HG03139 (cell line): ENCODE measurements around the gene FFAR4.
"Not testable (repeated sequence)": the region's sequence is repeated elsewhere in the genome, so short reads cannot be mapped to it uniquely, and the experiment has no call there.

Experiments
- ATAC-seq: cut with Tn5 transposase; IDR thresholded peaks from one replicate; pipeline ENCODE4 v1.9.1; 2021; ENCODE audit not compliant: unreplicated experiment

FFAR4 gene

GRCh38 chr10:93566435-93567276 is at the start of gene FFAR4:
Gene FFAR4 (plus strand): TSS chr10:93566665. CDS start chr10:93566721, 56 bp downstream.
- ATAC-seq: no peak

GRCh38 chr10:93518531-93518930 is 47.9 kb upstream of the FFAR4 start:
- no peak for ATAC-seq

GRCh38 chr10:93535293-93535692 is 31.2 kb upstream of the FFAR4 start:
- ATAC-seq: no peak

- not testable (repeated sequence) for ATAC-seq
Observed at GRCh38 chr10:93540871-93541270, 25.6 kb upstream of the FFAR4 start.

- no peak for ATAC-seq
Observed at GRCh38 chr10:93541402-93542357, 24.8 kb upstream of the FFAR4 start.

GRCh38 chr10:93542358-93542791 is 24.1 kb upstream of the FFAR4 start:
- ATAC-seq: no peak

GRCh38 chr10:93546995-93547394 is 19.5 kb upstream of the FFAR4 start:
- ATAC-seq: not testable (repeated sequence)

GRCh38 chr10:93547522-93547921 is 18.9 kb upstream of the FFAR4 start:
- ATAC-seq: no peak

- ATAC-seq: no peak
Observed at GRCh38 chr10:93548376-93549071, 17.9 kb upstream of the FFAR4 start.

- no peak for ATAC-seq
Observed at GRCh38 chr10:93550606-93551005, 15.9 kb upstream of the FFAR4 start.

GRCh38 chr10:93552780-93553179 is 13.7 kb upstream of the FFAR4 start:
- no peak for ATAC-seq

GRCh38 chr10:93553482-93554315 is 12.8 kb upstream of the FFAR4 start:
- no peak for ATAC-seq

- ATAC-seq: no peak
Observed at GRCh38 chr10:93554316-93554663, 12.2 kb upstream of the FFAR4 start.

- peak; percentile 54 for ATAC-seq
Observed at GRCh38 chr10:93554760-93555432, 11.6 kb upstream of the FFAR4 start.

GRCh38 chr10:93559490-93559889 is 7.0 kb upstream of the FFAR4 start:
- no peak for ATAC-seq

- no peak for ATAC-seq
Observed at GRCh38 chr10:93560541-93560940, 5.9 kb upstream of the FFAR4 start.

GRCh38 chr10:93565446-93565845 is 1.0 kb upstream of the FFAR4 start:
- ATAC-seq: no peak

GRCh38 chr10:93567277-93568104 is 1.0 kb downstream of the FFAR4 start:
- ATAC-seq: no peak

GRCh38 chr10:93568105-93568390 is 1.6 kb downstream of the FFAR4 start:
- no peak for ATAC-seq
